ENCODE measurements around the gene VPS9D1. TPM values are rescaled to one million over a fixed set of nuclear protein-coding genes. Genes with fewer than 3 reads are reported as not detected.

Gene VPS9D1
- total RNA-seq, 1 donor from 2014 or later: 5.9 TPM

- Mint-ChIP-seq H3K27me3 (ENCODE audit: insufficient read depth) (no peaks in the 10 kb centered on the region), H3K36me3 (ENCODE audit: low read depth) (peaks cover 9% of the 10 kb centered on the region), H3K4me3 (peak overlapping the region; percentile 81), H3K4me1 (ENCODE audit: low read depth) (no peaks in the 10 kb centered on the region), H3K27ac (no peak overlapping the region), H3K9me3 (no peaks in the 10 kb centered on the region)
- intact Hi-C loops (cut with micrococcal nuclease): loop anchor here (1.0 kb wide), 3 partner anchors 9 to 25 kb away; partner anchors contain the start of genes CDK10 and ZNF276
- DNase-seq (ENCODE audit: low spot score): peak; percentile 57
These were observed 9.0 kb downstream of the VPS9D1 start for GRCh38 chr16:89711601-89712273.

- Mint-ChIP-seq H3K4me3 (no peak overlapping the region), H3K4me1 (ENCODE audit: low read depth) (peaks cover 4% of the 10 kb centered on the region)
- intact Hi-C loops (cut with micrococcal nuclease): loop anchor here (1.0 kb wide), 3 partner anchors 9 to 25 kb away; partner anchors contain the start of genes CDK10 and ZNF276
These were observed 9.8 kb downstream of the VPS9D1 start for GRCh38 chr16:89710709-89711564.

GRCh38 chr16:89709716-89710432 lies 10.8 kb downstream of the VPS9D1 start:
- DNase-seq (ENCODE audit: low spot score): no peak
- intact Hi-C loops (cut with micrococcal nuclease): no loop called here
- peak overlapping the region; percentile 70 for H3K4me3 Mint-ChIP-seq
- no peak overlapping the region for H3K27ac Mint-ChIP-seq
- H3K27me3 Mint-ChIP-seq (ENCODE audit: insufficient read depth): no peaks in the 10 kb centered on the region
- H3K36me3 Mint-ChIP-seq (ENCODE audit: low read depth): peaks cover 8% of the 10 kb centered on the region
- H3K4me1 Mint-ChIP-seq (ENCODE audit: low read depth): peaks cover 7% of the 10 kb centered on the region
- no peaks in the 10 kb centered on the region for H3K9me3 Mint-ChIP-seq

More at GRCh38 chr16:89710709-89711564, 9.8 kb downstream of the VPS9D1 start:
- DNase-seq (ENCODE audit: low spot score): no peak
- Mint-ChIP-seq H3K9me3 (no peaks in the 10 kb centered on the region), H3K27me3 (ENCODE audit: insufficient read depth) (no peaks in the 10 kb centered on the region), H3K36me3 (ENCODE audit: low read depth) (peaks cover 9% of the 10 kb centered on the region), H3K27ac (no peak overlapping the region)

GRCh38 chr16:89709166-89709565 lies 11.5 kb downstream of the VPS9D1 start:
- Mint-ChIP-seq H3K4me3 (no peak overlapping the region), H3K4me1 (ENCODE audit: low read depth) (peaks cover 7% of the 10 kb centered on the region), H3K27ac (no peak overlapping the region), H3K9me3 (no peaks in the 10 kb centered on the region), H3K36me3 (ENCODE audit: low read depth) (peaks cover 2% of the 10 kb centered on the region), H3K27me3 (ENCODE audit: insufficient read depth) (no peaks in the 10 kb centered on the region)
- DNase-seq (ENCODE audit: low spot score): no peak
- intact Hi-C loops (cut with micrococcal nuclease): no loop called here

- DNase-seq (ENCODE audit: low spot score): no peak
- Mint-ChIP-seq H3K36me3 (ENCODE audit: low read depth) (peaks cover under 1% of the 10 kb centered on the region), H3K27ac (no peak overlapping the region), H3K4me3 (no peak overlapping the region), H3K4me1 (ENCODE audit: low read depth) (peaks cover 7% of the 10 kb centered on the region), H3K9me3 (no peaks in the 10 kb centered on the region), H3K27me3 (ENCODE audit: insufficient read depth) (no peaks in the 10 kb centered on the region)
- intact Hi-C loops (cut with micrococcal nuclease): no loop called here
These were observed 12.2 kb downstream of the VPS9D1 start for GRCh38 chr16:89708481-89708931.

GRCh38 chr16:89707695-89708094 lies 13.0 kb downstream of the VPS9D1 start:
- Mint-ChIP-seq H3K27ac (no peak overlapping the region), H3K9me3 (no peaks in the 10 kb centered on the region), H3K36me3 (ENCODE audit: low read depth) (no peaks in the 10 kb centered on the region), H3K4me1 (ENCODE audit: low read depth) (peaks cover 7% of the 10 kb centered on the region), H3K27me3 (ENCODE audit: insufficient read depth) (no peaks in the 10 kb centered on the region), H3K4me3 (no peak overlapping the region)
- intact Hi-C loops (cut with micrococcal nuclease): loop anchor here (2.0 kb wide), 1 partner anchor 203 kb away; no protein-coding TSS in a partner anchor
- DNase-seq (ENCODE audit: low spot score): no peak

GRCh38 chr16:89706518-89707260 lies 14.0 kb downstream of the VPS9D1 start:
- H3K4me1 Mint-ChIP-seq (ENCODE audit: low read depth): peaks cover 13% of the 10 kb centered on the region
- H3K27ac Mint-ChIP-seq: no peak overlapping the region
- no peak overlapping the region for H3K4me3 Mint-ChIP-seq
- H3K36me3 Mint-ChIP-seq (ENCODE audit: low read depth): no peaks in the 10 kb centered on the region
- DNase-seq (ENCODE audit: low spot score): no peak
- intact Hi-C loops (cut with micrococcal nuclease): loop anchor here (1.0 to 2.0 kb wide), 2 partner anchors 87 to 204 kb away; no protein-coding TSS in a partner anchor
- no peaks in the 10 kb centered on the region for H3K27me3 Mint-ChIP-seq (ENCODE audit: insufficient read depth)
- H3K9me3 Mint-ChIP-seq: no peaks in the 10 kb centered on the region

- intact Hi-C loops (cut with micrococcal nuclease): no loop called here
- no peak for DNase-seq (ENCODE audit: low spot score)
- Mint-ChIP-seq H3K36me3 (ENCODE audit: low read depth) (no peaks in the 10 kb centered on the region), H3K27me3 (ENCODE audit: insufficient read depth) (no peaks in the 10 kb centered on the region), H3K9me3 (no peaks in the 10 kb centered on the region), H3K27ac (no peak overlapping the region), H3K4me3 (no peak overlapping the region), H3K4me1 (ENCODE audit: low read depth) (peaks cover 13% of the 10 kb centered on the region)
These were observed 15.7 kb downstream of the VPS9D1 start for GRCh38 chr16:89705006-89705405.

- no peak overlapping the region for H3K4me3 Mint-ChIP-seq
- H3K27me3 Mint-ChIP-seq (ENCODE audit: insufficient read depth): no peaks in the 10 kb centered on the region
- intact Hi-C loops (cut with micrococcal nuclease): loop anchor here (5.0 kb wide), 1 partner anchor 218 kb away; the partner anchor contains the start of gene TUBB3
- peaks cover 13% of the 10 kb centered on the region for H3K4me1 Mint-ChIP-seq (ENCODE audit: low read depth)
- DNase-seq (ENCODE audit: low spot score): no peak
- no peaks in the 10 kb centered on the region for H3K9me3 Mint-ChIP-seq
- no peaks in the 10 kb centered on the region for H3K36me3 Mint-ChIP-seq (ENCODE audit: low read depth)
- H3K27ac Mint-ChIP-seq: no peak overlapping the region
These were observed 16.4 kb downstream of the VPS9D1 start for GRCh38 chr16:89704281-89704680.

- H3K27ac Mint-ChIP-seq: peak within 1 kb of the TSS; percentile 84
These were observed 19.0 kb downstream of the VPS9D1 start, which contains the start of gene SPATA2L for GRCh38 chr16:89701425-89702406. Gene SPATA2L (minus strand): TSS chr16:89701705. CDS start chr16:89701232, 473 bp downstream.

More at GRCh38 chr16:89701425-89702406, 19.0 kb downstream of the VPS9D1 start, which contains the start of gene SPATA2L:
- no peaks in the 10 kb centered on the region for H3K9me3 Mint-ChIP-seq
- H3K36me3 Mint-ChIP-seq (ENCODE audit: low read depth): no peaks in the 10 kb centered on the region
- intact Hi-C loops (cut with micrococcal nuclease): loop anchor here (1.0 to 5.0 kb wide), 4 partner anchors 10 to 221 kb away; partner anchors contain the start of genes FANCA and TUBB3
- H3K27me3 Mint-ChIP-seq (ENCODE audit: insufficient read depth): no peaks in the 10 kb centered on the region
- DNase-seq (ENCODE audit: low spot score): peak; percentile 95
- H3K4me3 Mint-ChIP-seq: peak within 1 kb of the TSS; percentile 80
- H3K4me1 Mint-ChIP-seq (ENCODE audit: low read depth): peaks cover 13% of the 10 kb centered on the region

Measured in activated T-helper 1 cell treated with anti-CD3 and anti-CD28 coated beads, Interleukin-12 subunit alpha, Interleukin-12 subunit beta, Interleukin-2, Interleukin-4 antibody, amounts not matched to agents 30 ng/mL and 10 ng/mL and 1 ng/mL, durations not matched to agents 14 hours and 24 hours and 36 hours (primary cell).